Activated T-helper 1 cell treated with anti-CD3 and anti-CD28 coated beads, Interleukin-2, amount 50 U/mL, for 16 hours (primary cell): ENCODE results near the gene ABI3BP.

Experiments used
- DNase-seq, 2 donors: peaks; one replicate each; pipeline ENCODE4 v3.0.0-alpha.2; 2020; ENCODE audit warnings: low read depth in 1 of 2, low spot score in 1 of 2

Gene ABI3BP

GRCh38 chr3:100780071-100780622 lies 213.1 kb downstream of the ABI3BP start:
- DNase-seq, result no peak

GRCh38 chr3:100779480-100779879 lies 213.7 kb downstream of the ABI3BP start:
- no peak for DNase-seq

DNA sequence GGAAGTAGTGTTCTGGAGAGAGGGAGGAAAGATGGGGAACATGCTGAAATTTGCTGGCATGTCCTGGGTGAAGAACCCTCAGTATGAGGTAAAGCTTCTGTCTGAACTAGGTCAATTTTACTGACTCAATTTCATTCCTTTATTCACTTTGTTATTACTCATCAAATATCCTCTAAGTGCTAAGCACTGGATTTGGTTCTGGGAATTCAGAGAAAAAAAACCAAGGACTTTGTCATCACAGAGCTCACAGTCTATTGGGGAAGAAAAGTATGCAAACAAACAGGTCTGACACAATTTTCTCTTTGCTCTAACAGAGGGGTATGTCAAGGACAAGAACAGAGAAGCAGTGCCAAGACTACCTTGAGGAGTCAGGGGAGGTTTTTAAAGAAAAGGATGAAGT lies 215.9 kb downstream of the ABI3BP start:
- no peak for DNase-seq

DNA sequence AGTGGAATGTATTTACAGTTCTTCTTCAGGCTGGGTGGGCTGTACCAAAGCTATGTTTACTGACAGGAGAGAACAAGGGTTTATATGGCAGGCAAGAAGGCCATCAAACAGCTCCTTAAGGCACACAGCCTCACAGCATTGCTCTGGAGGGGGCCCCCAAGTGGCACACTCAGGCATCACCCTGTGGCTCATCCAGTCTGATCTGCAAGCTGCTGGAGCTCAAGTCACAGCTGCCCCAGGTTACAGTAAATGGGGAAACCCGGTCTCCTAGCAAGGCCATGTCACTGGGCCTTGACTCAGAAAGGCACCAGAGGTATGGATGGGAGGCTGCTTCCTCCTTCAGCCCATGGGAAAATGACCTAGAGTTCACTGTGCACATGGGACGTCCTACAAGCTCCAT lies 216.5 kb downstream of the ABI3BP start:
- no peak for DNase-seq

DNA sequence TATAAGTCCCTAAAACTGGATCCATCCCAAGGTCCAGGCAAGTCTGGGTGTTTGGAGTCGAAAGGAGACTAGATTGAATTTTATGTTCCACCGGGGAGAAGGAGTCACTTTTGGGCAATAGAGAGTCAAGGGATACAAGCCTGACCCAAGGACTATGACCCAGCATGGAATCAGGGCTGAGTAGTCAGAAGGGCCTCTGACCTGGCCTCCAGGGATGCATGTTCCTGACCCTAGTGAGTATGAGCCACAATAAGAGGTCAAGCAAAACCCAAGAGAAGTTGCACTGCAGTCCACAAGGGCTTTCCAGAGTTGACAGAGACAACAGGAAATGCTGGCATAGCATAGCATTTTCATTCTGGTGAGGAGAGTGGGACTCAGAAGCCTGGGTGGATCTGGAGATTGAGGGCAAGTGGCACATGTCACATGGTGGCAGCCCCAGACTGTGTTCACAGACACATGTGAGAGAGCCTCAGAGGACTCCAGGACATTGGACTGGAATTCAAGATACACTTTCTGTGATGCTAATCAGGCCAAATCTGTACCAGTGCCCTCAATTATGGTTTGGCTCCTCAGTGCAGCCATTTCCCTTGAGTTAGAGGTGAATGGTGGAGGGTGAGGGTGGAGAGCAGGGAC lies 217.0 kb downstream of the ABI3BP start:
- DNase-seq, result no peak

- DNase-seq, result no peak
These were observed 217.6 kb downstream of the ABI3BP start for GRCh38 chr3:100775669-100776068.

DNA sequence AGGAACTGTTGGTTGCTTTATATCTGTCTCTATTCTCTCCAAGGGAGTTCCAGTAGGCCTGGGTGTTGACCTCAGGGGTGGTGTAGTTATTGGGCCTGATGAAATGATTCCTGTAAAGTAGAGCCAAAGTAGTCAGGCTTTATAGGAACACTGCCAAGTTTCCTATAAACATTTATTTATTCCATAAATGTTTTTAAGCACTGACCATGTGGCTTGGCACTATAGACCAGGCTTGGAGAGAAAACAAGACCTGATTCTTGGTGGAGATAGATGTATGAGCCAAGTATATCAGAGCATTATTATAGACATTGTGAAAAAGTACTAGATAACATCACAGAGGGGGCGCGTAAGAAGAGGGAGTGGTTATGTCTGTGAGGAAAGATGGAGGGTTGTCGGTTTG lies 218.0 kb downstream of the ABI3BP start:
- no peak for DNase-seq

DNA sequence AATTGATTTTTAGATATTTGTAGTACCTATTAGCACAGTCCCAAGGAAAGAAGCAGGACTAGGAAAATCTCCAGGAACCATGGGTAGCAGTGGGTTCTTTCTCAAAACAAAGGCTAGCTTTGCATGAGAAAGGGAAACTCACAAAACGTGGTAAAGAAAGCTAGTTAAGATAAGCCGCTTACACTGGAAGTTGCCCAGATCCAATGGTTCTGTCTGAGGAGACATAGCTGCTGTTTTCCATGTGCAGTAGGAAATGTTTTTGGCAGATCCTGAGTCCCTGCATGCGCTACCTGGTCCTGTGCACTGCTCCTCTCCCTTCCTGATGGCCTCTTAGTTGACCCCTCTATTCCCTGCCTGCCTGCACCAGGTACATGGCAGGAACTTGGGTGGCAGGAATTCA lies 223.5 kb downstream of the ABI3BP start:
- no peak for DNase-seq

- DNase-seq, result no peak
These were observed 227.2 kb downstream of the ABI3BP start for GRCh38 chr3:100766069-100766468.

GRCh38 chr3:100765437-100765975 lies 227.7 kb downstream of the ABI3BP start:
- DNase-seq, result no peak

DNA sequence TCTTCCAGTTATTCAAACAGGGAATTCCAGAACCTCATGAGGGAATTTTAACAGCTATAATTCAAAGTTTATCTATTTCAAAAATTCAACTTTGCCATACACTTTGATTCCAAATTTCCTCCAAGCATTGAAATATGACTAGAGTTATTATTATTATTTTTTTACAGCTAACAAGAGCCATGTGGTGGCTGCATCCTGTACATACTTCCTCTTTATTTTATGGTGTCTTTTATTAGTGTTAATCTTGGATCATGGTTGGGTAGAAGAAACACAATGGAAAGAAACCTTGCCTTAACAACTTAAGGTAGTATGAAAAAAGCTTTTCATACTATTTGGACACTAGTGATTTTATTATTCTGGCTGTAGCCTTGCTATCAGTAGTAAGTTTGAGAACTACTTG lies 231.3 kb downstream of the ABI3BP start:
- no peak for DNase-seq

GRCh38 chr3:100761211-100761942 lies 231.8 kb downstream of the ABI3BP start:
- no peak for DNase-seq

DNA sequence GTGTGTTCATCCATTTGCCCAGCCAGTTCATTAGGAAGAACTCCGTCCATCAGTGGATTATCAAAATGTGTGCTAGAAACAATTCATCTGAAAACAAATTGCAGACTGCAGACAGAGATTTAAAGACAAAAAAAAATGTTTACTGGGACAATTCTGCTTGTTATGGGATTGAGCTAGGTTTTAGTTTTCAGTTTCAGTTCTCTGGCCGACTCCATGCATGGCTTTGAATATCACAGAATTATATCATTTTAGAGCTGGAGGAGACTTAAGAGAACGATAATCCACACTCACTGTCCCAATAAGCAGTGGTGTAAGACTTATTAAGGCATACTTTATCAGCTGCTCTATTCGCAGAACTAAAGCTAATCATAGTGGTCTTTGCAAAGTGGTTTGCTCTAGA lies 232.8 kb downstream of the ABI3BP start:
- DNase-seq, result no peak

GRCh38 chr3:100759950-100760349 lies 233.3 kb downstream of the ABI3BP start:
- DNase-seq, result no peak

DNA sequence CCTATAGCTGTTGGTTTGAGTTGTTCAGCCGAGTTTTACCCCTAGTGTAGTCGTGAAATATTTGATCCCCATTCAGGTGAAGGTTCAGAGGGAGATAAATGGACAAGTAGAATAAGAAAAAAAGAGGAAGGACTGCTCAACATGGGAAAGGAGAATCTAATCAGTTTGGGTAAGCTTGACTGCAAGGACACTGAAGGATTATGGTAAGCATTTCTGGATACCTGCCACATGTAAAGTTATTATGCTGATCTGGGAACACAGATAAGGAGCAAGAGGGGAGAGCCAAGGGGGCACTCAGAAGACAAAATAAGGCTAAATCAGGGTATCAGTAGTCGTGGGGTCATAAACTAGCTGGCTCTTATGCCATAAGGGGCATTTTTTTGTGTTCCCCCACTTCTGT lies 234.1 kb downstream of the ABI3BP start:
- no peak for DNase-seq

GRCh38 chr3:100756441-100756840 lies 236.8 kb downstream of the ABI3BP start:
- DNase-seq, result no peak

- no peak for DNase-seq
These were observed 238.5 kb downstream of the ABI3BP start for GRCh38 chr3:100754563-100755334.

DNA sequence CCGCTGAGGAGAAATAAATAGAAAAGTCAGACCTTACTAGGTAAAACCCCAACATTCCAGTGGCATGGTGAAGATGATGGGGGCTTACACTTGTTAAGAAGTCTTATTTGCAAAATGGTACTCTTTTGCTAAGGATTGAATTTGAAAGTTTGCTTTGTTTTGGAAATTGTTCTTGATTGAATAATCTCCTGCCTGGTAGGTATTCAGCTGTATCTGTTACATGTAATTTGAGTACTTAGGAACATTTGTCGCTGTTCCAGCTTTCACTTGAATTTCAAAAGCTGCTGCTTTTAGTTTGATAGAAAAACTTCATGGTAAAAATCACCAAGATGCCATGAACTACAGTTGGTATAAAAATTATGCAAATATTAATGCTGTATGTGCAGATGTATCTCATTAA lies 239.4 kb downstream of the ABI3BP start:
- DNase-seq, result no peak

DNA sequence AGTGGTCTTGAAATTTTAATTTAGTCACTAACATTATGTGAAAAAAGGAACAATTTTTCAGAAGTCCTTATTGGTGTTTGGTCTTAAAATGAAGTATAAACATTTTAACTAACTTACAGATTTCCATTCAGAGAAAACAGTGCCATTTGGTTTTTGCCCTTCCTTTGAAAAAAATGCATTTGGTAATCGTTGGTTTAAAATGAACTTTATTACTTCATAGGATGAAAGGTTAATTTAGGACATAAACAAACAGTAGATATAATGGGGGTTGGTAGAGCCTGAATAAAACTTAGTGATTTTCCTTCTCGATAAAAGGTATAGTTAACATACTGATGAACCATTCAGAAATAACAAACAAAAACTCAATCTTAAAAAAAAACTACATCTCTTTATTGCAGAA lies 244.3 kb downstream of the ABI3BP start:
- DNase-seq, result no peak

- no peak for DNase-seq
These were observed 245.0 kb downstream of the ABI3BP start for GRCh38 chr3:100748220-100748619.

DNA sequence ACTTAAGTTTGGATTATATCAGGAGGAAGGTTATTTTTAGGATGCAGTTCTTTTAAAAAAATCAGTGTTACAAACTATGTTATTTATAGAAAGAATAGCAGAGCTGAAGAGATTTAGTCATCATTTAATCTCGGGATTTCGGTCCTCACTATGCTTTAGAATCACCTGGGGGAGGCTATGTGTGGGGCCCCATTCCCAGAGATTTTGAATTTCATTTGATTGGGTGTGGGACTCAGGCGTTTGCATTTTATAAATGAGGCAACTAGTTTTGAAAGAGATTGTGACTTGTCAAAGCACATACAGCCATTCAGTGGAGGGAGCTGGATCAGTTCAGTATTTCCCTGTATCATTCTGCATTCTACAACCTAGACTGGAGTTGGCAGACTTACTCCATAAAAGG lies 247.1 kb downstream of the ABI3BP start:
- DNase-seq, result no peak

DNA sequence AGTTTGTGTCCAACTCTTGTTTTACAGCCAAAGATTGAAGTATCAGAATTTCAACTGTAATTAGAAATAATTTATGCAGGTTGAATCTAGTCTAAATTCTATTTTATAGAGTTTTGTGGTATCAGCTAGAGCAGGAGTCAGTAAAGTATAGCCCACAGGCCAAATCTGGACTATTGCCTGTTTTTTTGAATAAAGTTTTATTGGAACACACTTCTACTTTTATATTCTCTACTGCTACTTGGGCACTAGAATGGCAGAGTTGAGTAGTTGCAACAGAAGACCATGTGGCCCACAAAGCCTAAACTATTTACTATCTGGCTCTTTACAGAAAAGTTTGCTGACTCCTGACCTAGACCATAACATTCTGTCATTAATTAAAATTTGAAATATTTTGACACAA lies 247.6 kb downstream of the ABI3BP start:
- DNase-seq, result no peak
